GM12878 (cell line): ENCODE results near the gene DAB2. TPM values are rescaled to one million over a fixed set of nuclear protein-coding genes. Genes with fewer than 3 reads are reported as not detected.

Experiments
- ATAC-seq: fragments of 200-7000 bp; cut with Tn5 transposase; 3 replicates; pipeline ENCODE4 v1.9.1; 2020; ENCODE audit warnings: mild to moderate bottlenecking, moderate library complexity
- BruUV-seq: library from RNA; stranded (reverse); fragments of 400-500 nt; replicated peaks from 2 replicates; lab custom pipeline; 2021; lab: Mats Ljungman, UMichigan
- CTCF ChIA-PET: fragments of 300-600 bp; sonication (Branson Sonifier 250); formaldehyde crosslinking; extraction: SDS; loops from one replicate; lab custom pipeline; 2021; ENCODE audit warnings: inconsistent platforms; lab: Yijun Ruan, JAX
- POLR2A ChIA-PET: fragments of 350-600 bp; formaldehyde crosslinking; extraction: SDS; loops from one replicate; lab custom pipeline; 2021; ENCODE audit warnings: inconsistent platforms; lab: Charles Lee
- RAD21 ChIA-PET: fragments of 300-600 bp; sonication (Branson Sonifier 250); formaldehyde crosslinking; loops from one replicate; lab custom pipeline; 2023; ENCODE audit warnings: antibody characterized with exemption; ENCODE audit not compliant: unreplicated experiment; lab: Charles Lee
- SMC1A ChIA-PET: fragments of 300-600 bp; sonication (Branson Sonifier 250); formaldehyde crosslinking; loops from one replicate; lab custom pipeline; 2023; ENCODE audit not compliant: unreplicated experiment, uncharacterized antibody; lab: Charles Lee
- DNase-seq: peaks from one replicate; pipeline ENCODE4 v3.0.0-alpha.2; 2011; ENCODE audit warnings: low read depth, low spot score
- FAIRE-seq: peaks from 3 replicates; lab custom pipeline; 2011; peaks lifted over from hg19 to GRCh38; lab: Jason Lieb, UNC
- H2AFZ ChIP-seq: 2 replicates; pipeline ENCODE4 v1.6.0; 2011; ENCODE audit warnings: low read depth, low read length, control low read depth; ENCODE audit not compliant: control insufficient read depth
- H3K27ac ChIP-seq: 2 replicates; pipeline ENCODE4 v1.5.1; 2011; ENCODE audit warnings: control low read depth; ENCODE audit not compliant: control insufficient read depth, insufficient read depth
- H3K27me3 ChIP-seq, 2 experiments: replicated peaks in 1 of 2; 2 replicates each; pipeline versions ENCODE4 v1.6.0 to v1.6.1; 2011; ENCODE audit warnings: low read length in 1 of 2; ENCODE audit not compliant: control insufficient read depth in 2 of 2, insufficient read depth in 2 of 2
- H3K36me3 ChIP-seq, 2 experiments: 2 replicates each; pipeline ENCODE4 v1.5.1; 2011; ENCODE audit warnings: low read length in 1 of 2; ENCODE audit not compliant: control insufficient read depth in 2 of 2, insufficient read depth in 2 of 2
- H3K4me1 ChIP-seq: 2 replicates; pipeline ENCODE4 v1.6.1; 2011; ENCODE audit warnings: mild to moderate bottlenecking, low read length, moderate library complexity, mixed read lengths; ENCODE audit not compliant: control insufficient read depth, insufficient read depth
- H3K4me2 ChIP-seq: 2 replicates; pipeline ENCODE4 v1.6.0; 2011; ENCODE audit warnings: control low read depth; ENCODE audit not compliant: control insufficient read depth, insufficient read depth
- H3K4me3 ChIP-seq: fragments of 200-600 bp; sonication (generic); 2 replicates; pipeline ENCODE4 v1.5.1; 2016
- H3K79me2 ChIP-seq: 2 replicates; pipeline ENCODE4 v1.6.0; 2011; ENCODE audit warnings: low read length; ENCODE audit not compliant: control insufficient read depth, insufficient read depth
- H3K9ac ChIP-seq: 2 replicates; pipeline ENCODE4 v1.8.0; 2011; ENCODE audit warnings: low read length, control low read depth, mixed read lengths; ENCODE audit not compliant: control insufficient read depth, insufficient read depth
- H3K9me3 ChIP-seq: replicated peaks from 3 replicates; pipeline ENCODE4 v1.5.1; 2011; ENCODE audit warnings: mild to moderate bottlenecking, low read length; ENCODE audit not compliant: control insufficient read depth, insufficient read depth
- H4K20me1 ChIP-seq: 2 replicates; pipeline ENCODE4 v1.6.0; 2011; ENCODE audit not compliant: control insufficient read depth, insufficient read depth
- CBX3 ChIP-seq: fragments of 200-600 bp; sonication (generic); IDR thresholded peaks from 2 replicates; pipeline ENCODE4 v1.6.1; 2016; ENCODE audit warnings: low read depth, borderline replicate concordance
- CHD4 ChIP-seq: fragments of 200-600 bp; sonication (generic); IDR thresholded peaks from 2 replicates; pipeline ENCODE4 v1.6.1; 2016; ENCODE audit warnings: mild to moderate bottlenecking
- EGR1 ChIP-seq, 2 experiments: IDR thresholded peaks; 1 replicate in 1 of 2; 2 replicates in 1 of 2; pipeline ENCODE4 v1.6.1; 2011 to 2012; ENCODE audit warnings: low read depth in 2 of 2, low read length in 2 of 2, borderline replicate concordance in 1 of 2, mild to moderate bottlenecking in 1 of 2, moderate library complexity in 1 of 2
- EZH2 ChIP-seq: IDR thresholded peaks from 2 replicates; pipeline ENCODE4 v1.6.1; 2012; ENCODE audit warnings: low read depth, mild to moderate bottlenecking, control low read depth, inconsistent platforms, low read length, borderline replicate concordance; ENCODE audit not compliant: control insufficient read depth
- MAX ChIP-seq: IDR thresholded peaks from 2 replicates; pipeline ENCODE4 v1.6.1; 2012; ENCODE audit warnings: low read depth, low read length, improper control_type of control experiment
- NFIC ChIP-seq: IDR thresholded peaks from 2 replicates; pipeline ENCODE4 v1.6.1; 2012; ENCODE audit warnings: low read depth, mild to moderate bottlenecking, inconsistent platforms, low read length, moderate library complexity
- POLR2AphosphoS2 ChIP-seq: IDR thresholded peaks from 2 replicates; pipeline ENCODE4 v1.6.1; 2011; ENCODE audit warnings: low read depth, mild to moderate bottlenecking, low read length, improper control_type of control experiment, moderate library complexity
- RB1 ChIP-seq: fragments of 450-650 bp; formaldehyde crosslinking; IDR thresholded peaks from 2 replicates; pipeline ENCODE4 v1.6.1; 2017; ENCODE audit warnings: mild to moderate bottlenecking, borderline replicate concordance
- SMAD1 ChIP-seq: fragments of 450-650 bp; IDR thresholded peaks from 2 replicates; pipeline ENCODE4 v1.6.1; 2018; ENCODE audit warnings: mild to moderate bottlenecking, low read depth; ENCODE audit not compliant: partially characterized antibody
- SRF ChIP-seq, 2 experiments: IDR thresholded peaks; 2 replicates each; pipeline ENCODE4 v1.6.1; 2011; ENCODE audit warnings: low read depth in 2 of 2, low read length in 2 of 2, mild to moderate bottlenecking in 1 of 2, moderate library complexity in 1 of 2
- SUZ12 ChIP-seq: fragments of 200-600 bp; sonication (generic); IDR thresholded peaks from one replicate; pipeline ENCODE4 v1.6.1; 2018; ENCODE audit warnings: antibody characterized with exemption, mild to moderate bottlenecking; ENCODE audit not compliant: unreplicated experiment
- TCF3 ChIP-seq: IDR thresholded peaks from 2 replicates; pipeline ENCODE4 v1.6.1; 2012; ENCODE audit warnings: low read depth, mild to moderate bottlenecking, low read length, borderline replicate concordance; ENCODE audit not compliant: insufficient read depth
- WGBS: methylation state at CpG from one replicate; pipeline ENCODE4 v1.1.6; 2016; ENCODE audit warnings: low lambda C conversion rate; ENCODE audit not compliant: insufficient replicate concordance, insufficient coverage; ENCODE audit errors: missing lambda C conversion rate; 5-methylcytosine and 5-hydroxymethylcytosine counted together
- in situ Hi-C: fragments of 300-500 bp; cut with MboI; formaldehyde crosslinking; loops from 9 replicates; pipeline ENCODE4 v1.14.3; 2018; ENCODE audit warnings: mixed read lengths
- intact Hi-C: fragments of 100-400 bp; cut with micrococcal nuclease; formaldehyde crosslinking; loops from one replicate; pipeline ENCODE4 v1.14.2; 2022; ENCODE audit not compliant: unreplicated experiment
- polyA plus RNA-seq, 11 experiments: library from polyadenylated mRNA; depleted of rRNA in 4 of 11; unstranded in 6 of 11; stranded (reverse) in 5 of 11; fragments of >200 nt; fragmentation: Nextera tagmentation in 4 of 11; fragmentation: Illumina TruSeq in 1 of 11; extraction: Ambion mirVana in 4 of 11; extraction: Trizol in 1 of 11; gene quantifications; 1 replicate in 1 of 11; 2 replicates in 10 of 11; pipeline versions ENCODE4 v1.2.1 to v1.2.3, GENCODE V29; 2011 to 2016; ENCODE audit warnings: inconsistent platforms in 2 of 11, missing spikeins in 2 of 11, low read depth in 1 of 11
- total RNA-seq, 4 experiments: library from RNA; depleted of rRNA in 3 of 4; stranded (reverse); fragments of >200 nt in 3 of 4; fragmentation: Illumina TruSeq in 1 of 4; extraction: Trizol in 1 of 4; gene quantifications; 2 replicates each; pipeline versions ENCODE4 v1.2.1 to v1.2.3, GENCODE V29; 2013 to 2021
- TF ChIP-seq, protein P1 (sequence below): fragments of 450-650 bp; conservative IDR thresholded peaks from 2 replicates; pipeline ENCODE4 v1.6.1; 2017; ENCODE audit warnings: mild to moderate bottlenecking, moderate library complexity

DAB2 gene
- total and polyA plus RNA-seq, 10 of the 15 experiments (the other 5 are each of a cell fraction or from before 2014, with no cell fraction given) = 0.05 to 0.23 (median 0.11) TPM; not detected in 7

GRCh38 chr5:39430461-39430860 is 5.7 kb upstream of the DAB2 start (continued):
- TF ChIP-seq EGR1 (IDR thresholded peaks at IDR 0.05; ENCODE audit: borderline replicate concordance in 1 of 2, low read depth in 2 of 2, low read length in 2 of 2) = no peak

DNA sequence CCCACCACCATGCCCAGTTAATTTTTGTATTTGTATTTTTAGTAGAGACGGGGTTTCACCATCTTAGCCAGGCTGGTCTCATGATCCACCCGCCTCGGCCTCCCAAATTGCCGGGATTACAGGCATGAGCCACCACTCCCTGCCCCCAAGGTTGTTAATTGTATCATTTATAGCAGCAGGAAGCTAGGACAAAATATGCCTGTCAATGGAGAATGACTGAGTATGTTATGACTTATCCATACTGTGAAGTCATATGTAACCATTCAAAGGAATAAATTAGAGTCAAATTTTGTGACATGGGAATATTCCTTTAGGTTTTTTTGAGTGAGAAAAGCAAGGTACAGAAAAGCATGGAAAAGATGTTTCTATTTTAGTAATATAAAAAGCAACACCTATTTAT is 3.9 kb upstream of the DAB2 start:
- no peak overlapping the region for H3K4me2 ChIP-seq
- BruUV-seq = no TSS peak
- DNase-seq = no peak
- intact Hi-C loops (no loop called here), in situ Hi-C loops (no loop called here)
- 52% methylated on average over 4 of the region's 4 CpGs for WGBS
- no peaks in the 10 kb centered on the region for H3K4me1 ChIP-seq
- TF ChIP-seq NFIC (no peak), EZH2 (no peak), RB1 (no peak), SRF (IDR thresholded peaks at IDR 0.05; ENCODE audit: low read depth in 2 of 2, low read length in 2 of 2) (no peak), POLR2AphosphoS2 (no peak), SUZ12 (no peak), MAX (no peak), CHD4 (no peak), CBX3 (no peak), SMAD1 (no peak), TCF3 (no peak)
- TF ChIP-seq, protein P1, sequence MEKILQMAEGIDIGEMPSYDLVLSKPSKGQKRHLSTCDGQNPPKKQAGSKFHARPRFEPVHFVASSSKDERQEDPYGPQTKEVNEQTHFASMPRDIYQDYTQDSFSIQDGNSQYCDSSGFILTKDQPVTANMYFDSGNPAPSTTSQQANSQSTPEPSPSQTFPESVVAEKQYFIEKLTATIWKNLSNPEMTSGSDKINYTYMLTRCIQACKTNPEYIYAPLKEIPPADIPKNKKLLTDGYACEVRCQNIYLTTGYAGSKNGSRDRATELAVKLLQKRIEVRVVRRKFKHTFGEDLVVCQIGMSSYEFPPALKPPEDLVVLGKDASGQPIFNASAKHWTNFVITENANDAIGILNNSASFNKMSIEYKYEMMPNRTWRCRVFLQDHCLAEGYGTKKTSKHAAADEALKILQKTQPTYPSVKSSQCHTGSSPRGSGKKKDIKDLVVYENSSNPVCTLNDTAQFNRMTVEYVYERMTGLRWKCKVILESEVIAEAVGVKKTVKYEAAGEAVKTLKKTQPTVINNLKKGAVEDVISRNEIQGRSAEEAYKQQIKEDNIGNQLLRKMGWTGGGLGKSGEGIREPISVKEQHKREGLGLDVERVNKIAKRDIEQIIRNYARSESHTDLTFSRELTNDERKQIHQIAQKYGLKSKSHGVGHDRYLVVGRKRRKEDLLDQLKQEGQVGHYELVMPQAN = no peak
- H3K79me2 ChIP-seq = no peaks in the 10 kb centered on the region
- no peak overlapping the region for H3K27ac ChIP-seq
- no peak overlapping the region for H3K9ac ChIP-seq
- H3K4me3 ChIP-seq = no peak overlapping the region
- no peaks in the 10 kb centered on the region for H3K36me3 ChIP-seq
- POLR2A ChIA-PET = no interaction called here
- RAD21 ChIA-PET = no interaction called here
- SMC1A ChIA-PET = no interaction called here
- CTCF ChIA-PET = no interaction called here
- no peaks in the 10 kb centered on the region for H3K9me3 ChIP-seq
- no peak for ATAC-seq
- peaks cover 5 to 13% of the 10 kb centered on the region in 2 experiments for H3K27me3 ChIP-seq
- no peaks in the 10 kb centered on the region for H4K20me1 ChIP-seq
- H2AFZ ChIP-seq = no peak overlapping the region
- FAIRE-seq = no peak
